ENCODE results near the gene REEP1.
"Not testable (repeated sequence)": the region's sequence is repeated elsewhere in the genome, so short reads cannot be mapped to it uniquely, and the experiment has no call there.

The REEP1 gene

DNA sequence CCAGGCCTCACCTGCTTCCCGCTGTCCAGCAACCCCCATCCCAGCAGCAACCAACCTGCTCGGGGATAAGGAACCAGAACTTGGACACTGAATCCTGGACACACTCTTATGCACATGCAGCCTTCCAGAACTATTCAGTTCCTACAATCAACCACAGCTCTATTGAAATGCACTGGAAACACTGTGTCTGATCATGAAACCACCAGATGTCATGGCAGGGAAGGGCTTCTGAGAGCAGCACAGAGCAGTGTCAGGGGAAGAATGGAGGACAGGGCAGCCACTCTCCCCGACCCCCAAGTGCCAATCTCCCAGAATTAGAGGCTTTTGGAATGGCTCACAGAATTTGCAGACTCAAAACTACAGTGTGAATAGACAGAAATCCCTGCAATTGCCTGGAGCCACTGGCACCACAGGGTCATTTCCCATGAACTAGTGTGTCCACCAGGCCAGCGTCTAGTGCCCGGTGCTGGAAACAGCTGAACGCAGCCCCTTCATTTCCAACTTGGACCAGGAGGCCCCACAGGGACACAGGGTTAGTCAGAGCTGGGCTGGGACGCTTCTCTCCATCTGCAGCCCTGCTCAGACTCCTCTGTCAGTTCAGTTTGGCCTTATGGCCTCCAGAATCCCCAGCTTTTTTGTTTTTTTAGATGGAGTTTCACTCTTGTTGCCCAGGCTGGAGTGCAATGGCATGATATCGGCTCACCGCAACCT is 112.6 kb downstream of the REEP1 start:
- DNase-seq (ENCODE audit: low read depth), result no peak

DNA sequence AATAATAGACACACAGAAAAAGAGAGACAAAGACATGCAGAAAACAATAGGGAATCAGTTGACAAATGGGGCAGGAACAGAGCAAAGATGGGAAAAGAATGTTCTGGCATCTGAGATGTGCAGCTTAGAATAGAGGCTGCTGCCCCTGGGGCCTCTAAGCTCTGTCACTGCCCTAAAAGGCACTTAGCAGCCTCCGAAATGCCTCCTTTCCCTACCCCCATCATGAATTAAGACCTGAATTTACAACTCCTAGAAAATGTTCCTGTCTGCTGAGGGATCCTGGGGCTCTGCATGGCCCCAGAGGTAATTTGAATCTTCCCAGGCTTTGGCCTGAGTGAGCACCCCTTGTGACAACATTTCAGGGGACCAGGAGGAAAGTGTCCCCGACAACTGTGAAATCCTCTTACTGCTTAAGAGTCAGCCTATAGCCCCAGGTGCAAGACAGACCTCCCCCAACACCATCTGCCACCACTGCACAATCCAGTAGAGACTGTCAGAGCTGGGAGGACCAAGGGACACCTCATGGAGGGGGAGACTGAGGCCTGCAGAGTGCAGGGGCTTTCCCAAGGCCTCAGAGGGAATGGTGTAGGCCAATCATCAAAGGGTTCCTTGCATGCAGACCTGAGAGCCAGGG is 113.4 kb downstream of the REEP1 start:
- no peak for DNase-seq (ENCODE audit: low read depth)

DNA sequence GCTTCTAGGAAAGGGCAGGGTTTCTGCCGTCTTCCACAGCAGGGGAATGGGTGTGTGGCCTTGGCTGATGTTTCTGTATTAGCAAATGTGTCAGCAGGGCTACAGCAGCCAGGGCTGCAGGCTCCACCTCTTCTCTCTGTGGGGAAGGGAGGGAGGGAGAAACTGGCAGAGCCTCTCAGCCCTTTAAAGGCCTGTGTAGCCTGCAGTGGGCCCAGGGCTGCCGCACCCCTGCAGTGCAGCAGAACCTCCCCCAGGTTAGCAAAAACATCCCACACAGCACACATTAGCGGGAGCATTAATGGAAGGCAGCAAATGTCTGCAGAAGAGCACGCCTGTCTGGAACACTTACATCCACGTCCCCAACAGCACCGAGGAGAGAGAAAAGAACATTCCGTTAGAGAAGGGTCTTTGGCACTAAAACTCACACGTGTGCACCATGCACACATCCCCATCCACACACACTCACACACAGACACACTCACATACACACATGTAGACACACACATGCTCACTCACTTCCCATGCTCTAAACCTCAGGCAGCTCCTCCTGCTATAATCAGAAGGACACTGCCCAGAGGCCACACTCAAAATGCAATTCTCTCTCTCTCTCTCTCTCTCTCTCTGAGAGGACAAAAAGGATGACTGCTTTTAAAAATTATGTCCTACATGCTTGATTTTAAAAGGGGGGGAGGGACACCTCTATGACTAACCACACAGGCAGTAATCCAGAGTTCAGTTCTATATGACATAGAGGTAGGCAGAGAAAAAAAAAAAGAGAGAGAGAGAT is 114.1 kb downstream of the REEP1 start:
- no peak for DNase-seq (ENCODE audit: low read depth)

GRCh38 chr2:86221066-86221684 is 116.3 kb downstream of the REEP1 start:
- no peak for DNase-seq (ENCODE audit: low read depth)

GRCh38 chr2:86219896-86220295 is 117.5 kb downstream of the REEP1 start:
- DNase-seq (ENCODE audit: low read depth), result no peak

DNA sequence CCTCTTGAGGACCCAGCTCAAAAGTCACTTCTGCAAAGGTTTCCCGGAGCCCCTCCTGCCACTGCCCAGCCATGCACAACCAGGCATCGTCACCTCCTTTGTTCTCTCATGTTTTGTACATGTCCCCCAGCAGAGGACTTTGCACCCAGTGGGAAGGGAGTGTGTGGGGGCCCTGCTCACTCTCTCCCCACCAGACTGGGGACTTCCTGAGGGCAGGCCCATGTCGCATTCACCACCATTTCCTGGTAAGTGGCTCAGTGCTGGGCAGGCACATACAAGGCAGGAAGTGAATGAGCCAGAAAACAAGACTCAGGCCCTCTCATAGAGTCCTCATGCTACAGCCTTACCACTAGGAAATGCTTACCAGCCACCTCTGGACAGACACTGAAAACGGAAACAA is 119.3 kb downstream of the REEP1 start:
- no peak for DNase-seq (ENCODE audit: low read depth)

DNA sequence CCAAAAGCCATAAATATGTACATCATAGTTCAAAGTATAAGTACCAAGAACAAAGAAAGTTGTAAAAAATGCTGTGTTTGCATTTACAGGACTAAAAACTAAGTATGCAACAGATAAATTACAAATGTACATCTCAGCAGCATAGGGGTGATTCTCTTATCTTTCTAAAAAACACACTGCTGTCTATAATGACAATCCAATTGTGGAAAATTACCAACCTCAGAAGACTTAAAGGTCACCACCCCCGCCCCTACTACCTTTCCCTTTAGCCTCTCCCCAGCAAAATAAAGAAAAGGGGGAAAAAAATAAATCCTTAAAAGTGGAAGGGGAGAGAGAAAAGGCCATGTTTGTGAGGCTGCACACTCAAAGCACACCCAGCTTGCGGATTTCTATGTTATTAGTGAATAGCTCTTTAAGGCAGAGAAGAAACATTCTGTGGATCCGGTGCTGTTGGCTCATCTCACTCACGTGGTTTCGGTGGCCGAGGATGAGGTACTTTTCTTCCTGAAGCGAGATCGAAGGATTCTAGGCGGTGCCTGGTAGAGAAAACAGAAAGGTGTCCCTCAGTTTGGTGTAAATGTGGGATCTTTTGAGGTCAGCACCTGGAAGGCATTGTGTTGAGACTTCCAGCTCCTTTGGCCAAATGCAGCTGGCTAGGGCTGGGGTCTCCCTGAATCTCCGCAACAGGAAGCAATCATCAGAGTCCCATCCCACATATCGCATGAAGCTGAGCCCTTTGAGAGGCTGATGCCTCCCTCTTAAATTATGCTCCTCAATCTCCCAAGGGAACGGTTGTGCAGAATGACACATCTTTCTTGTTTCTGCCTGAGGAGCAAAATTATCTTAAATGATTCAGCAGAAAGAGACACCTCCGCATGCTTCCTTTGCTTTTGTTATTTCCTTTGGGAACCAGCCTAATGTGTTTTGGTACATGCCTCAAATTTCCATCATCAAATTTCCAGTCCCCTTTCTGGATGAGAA is 120.6 kb downstream of the REEP1 start:
- no peak for DNase-seq (ENCODE audit: low read depth)

DNA sequence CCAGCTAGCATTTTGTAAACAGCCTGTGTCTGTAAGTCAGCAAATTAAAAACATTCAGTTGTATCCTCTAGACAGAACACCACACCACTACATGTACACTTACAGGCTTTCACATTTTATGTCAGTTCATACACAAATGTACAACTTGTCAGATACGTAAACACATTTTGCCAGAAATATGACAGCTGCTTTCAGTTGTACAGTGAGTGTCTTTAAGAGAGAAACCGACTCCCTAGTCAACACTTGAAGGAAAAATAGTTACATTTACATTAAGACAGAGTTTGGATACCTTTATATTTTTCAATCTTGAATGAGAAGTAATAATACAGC is 123.0 kb downstream of the REEP1 start:
- no peak for DNase-seq (ENCODE audit: low read depth)

- no peak for DNase-seq (ENCODE audit: low read depth)
Observed at GRCh38 chr2:86213699-86214502, 123.5 kb downstream of the REEP1 start.

- DNase-seq (ENCODE audit: low read depth), result no peak
Observed at GRCh38 chr2:86213056-86213455, 124.4 kb downstream of the REEP1 start.

DNA sequence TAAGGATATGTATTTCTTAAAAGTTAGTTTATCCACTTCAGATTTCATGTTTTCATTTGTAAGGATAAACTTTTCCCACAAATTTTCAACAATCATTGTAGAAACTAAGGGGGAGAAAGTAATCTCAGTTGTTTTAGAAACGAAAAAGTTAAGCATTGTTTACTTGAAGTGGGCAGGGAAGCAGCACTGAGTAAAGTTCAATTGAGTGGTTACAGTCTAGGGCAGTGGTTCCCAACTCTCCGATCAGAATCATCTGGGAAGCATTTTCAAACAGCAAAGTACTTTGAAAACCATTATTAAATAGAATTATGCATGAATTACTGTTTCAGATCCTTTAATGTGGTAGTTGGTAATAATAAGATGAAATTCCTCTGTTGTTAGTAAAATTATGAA is 125.6 kb downstream of the REEP1 start:
- no peak for DNase-seq (ENCODE audit: low read depth)

GRCh38 chr2:86211033-86211795 is 126.2 kb downstream of the REEP1 start:
- no peak for DNase-seq (ENCODE audit: low read depth)

DNA sequence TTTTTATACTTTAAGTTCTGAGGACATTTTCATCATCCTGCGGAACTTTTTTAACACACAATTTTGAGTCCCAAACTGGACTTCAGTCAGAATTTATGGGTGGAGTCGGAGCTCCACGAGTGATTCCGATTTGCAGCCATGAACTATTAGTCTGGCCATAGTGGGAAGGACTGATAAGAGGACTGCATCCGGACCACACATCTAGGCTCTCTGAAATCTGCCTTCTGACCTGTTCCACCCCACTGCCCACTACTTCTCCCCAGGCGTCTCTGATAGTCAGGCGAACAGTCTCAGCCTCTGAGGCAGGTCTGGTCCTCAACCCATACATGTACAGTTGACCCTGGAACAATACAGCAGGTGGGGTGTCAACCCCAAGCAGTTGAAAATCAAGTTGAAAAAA is 133.0 kb downstream of the REEP1 start:
- DNase-seq (ENCODE audit: low read depth), result no peak

GRCh38 chr2:86203614-86204013 is 133.8 kb downstream of the REEP1 start:
- no peak for DNase-seq (ENCODE audit: low read depth)

DNA sequence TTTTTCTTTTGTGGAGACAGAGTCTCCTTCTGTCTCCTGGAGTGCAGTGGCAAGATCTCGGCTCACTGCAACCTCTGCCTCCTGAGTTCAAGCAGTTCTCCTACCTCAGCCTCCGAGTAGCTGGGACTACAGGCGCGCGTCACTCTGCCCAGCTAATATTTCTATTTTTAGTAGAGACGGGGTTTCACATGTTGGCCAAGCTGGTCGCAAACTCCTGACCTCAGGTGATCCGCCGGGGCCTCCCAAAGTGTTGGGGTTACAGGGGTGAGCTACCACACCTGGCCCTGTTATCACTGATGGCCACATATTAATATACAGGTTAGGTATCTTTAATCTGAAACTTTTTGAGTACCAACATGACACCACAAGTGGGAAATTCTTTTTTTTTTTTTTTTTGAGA is 134.7 kb downstream of the REEP1 start:
- DNase-seq (ENCODE audit: low read depth), result no peak

DNA sequence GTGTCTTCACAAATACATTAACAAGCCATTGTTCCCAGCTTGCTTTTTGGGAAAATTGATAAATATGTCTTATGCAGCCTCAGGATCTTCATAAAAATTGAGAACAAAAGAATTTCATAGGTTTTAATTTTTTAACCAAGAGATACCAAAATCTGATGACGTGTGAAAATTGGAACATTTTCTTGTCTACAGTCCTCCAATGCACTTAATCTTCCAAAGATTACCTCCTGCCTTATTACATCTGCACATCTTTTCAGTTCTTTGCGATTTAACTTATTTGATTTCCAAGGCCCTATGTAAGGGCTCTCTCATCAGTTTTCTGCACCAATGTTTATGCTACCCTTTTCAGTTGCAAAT is 135.1 kb downstream of the REEP1 start:
- DNase-seq (ENCODE audit: low read depth), result no peak

GRCh38 chr2:86201671-86202335 is 135.6 kb downstream of the REEP1 start:
- DNase-seq (ENCODE audit: low read depth), result no peak

DNA sequence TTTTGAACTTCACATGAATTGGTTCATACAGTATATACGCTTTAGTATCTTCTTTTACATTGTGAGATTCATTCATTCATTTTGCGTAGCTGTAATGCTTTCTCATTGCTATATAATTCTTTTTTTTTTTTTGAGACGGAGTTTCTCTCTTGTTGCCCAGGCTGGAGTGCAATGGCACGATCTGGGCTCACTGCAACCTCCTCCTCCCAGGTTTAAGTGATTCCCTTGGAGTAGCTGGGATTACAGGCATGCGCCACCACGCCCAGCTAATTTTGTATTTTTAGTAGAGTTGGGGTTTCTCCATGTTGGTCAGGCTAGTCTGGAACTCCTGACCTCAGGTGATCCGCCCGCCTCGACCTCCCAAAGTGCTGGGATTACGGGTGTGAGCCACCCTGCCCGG is 136.9 kb downstream of the REEP1 start:
- not testable (repeated sequence) for DNase-seq (ENCODE audit: low read depth)

DNA sequence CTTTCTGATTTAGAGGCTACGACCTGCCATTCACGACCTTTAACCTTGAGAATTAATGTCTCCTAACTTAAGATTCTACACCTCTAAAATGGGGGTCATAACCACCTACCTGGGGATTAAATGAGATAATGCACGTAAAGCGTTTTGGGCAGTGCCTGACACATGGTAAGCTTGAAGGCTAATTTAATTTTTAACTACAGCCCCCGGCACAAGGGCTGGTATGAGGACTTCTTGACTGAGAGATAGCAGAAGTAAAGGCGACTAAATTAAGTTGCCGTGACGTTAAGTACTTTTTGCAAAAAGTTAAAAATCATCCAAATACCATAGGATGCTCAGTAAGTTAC is 137.6 kb downstream of the REEP1 start:
- no peak for DNase-seq (ENCODE audit: low read depth)
